Medulla oblongata (tissue), 1 donor: ENCODE results near the gene PPP4R4.
"Not testable (repeated sequence)": the region's sequence is repeated elsewhere in the genome, so short reads cannot be mapped to it uniquely, and the experiment has no call there.

Experiments
- DNase-seq: peaks from one replicate; pipeline ENCODE4 v3.0.0-alpha.2; 2015; ENCODE audit errors: extremely low spot score

PPP4R4 gene

DNA sequence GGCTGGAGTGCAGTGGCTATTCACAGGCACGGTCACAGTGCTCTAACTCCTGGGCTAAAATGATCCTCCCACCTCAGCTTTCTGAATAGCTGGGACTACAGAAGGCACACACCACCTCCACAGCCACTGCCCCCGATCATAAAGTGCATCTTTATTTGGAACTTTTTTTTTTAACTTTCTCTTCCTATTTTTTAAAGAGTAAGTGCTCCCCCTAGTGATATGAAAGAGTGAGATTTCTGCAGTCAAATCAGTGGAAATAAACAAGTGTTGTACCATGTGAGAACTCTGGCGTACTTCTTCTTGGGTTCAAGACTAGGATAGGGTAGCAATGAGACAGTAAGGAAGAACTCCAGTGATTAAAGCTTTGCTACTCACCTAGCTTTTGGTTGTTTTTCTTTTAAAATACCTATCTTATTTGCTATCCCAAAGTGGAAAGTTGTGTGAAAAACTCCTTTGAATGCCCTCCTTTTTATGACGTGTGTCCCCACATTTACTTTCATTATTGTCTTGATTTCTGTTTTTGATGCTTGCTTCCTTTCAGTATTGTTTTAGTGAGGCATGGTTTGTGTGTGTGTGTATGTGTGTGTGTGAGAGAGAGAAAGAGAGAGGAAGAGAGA lies 6.6 kb downstream of the PPP4R4 start:
- DNase-seq = peak; percentile 83

DNA sequence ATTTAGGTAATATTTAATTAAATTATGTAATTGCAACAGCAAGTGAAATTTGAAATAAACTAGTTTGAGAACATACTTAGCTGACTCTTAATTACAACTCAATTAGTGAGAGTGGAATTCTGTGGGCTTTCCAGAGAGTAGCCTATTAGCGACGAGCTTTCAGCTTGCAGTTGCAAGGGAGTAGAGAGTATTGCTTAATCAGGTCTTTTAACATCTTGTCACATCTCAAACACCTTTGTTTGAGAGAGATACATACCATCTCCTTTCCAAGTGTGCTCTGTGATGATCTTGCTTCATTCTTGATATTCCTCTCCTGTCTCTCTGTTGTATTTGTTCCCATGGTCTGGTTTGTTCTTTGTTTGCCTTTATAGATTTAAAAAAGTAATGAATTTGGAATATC lies 7.7 kb downstream of the PPP4R4 start:
- DNase-seq = no peak

DNA sequence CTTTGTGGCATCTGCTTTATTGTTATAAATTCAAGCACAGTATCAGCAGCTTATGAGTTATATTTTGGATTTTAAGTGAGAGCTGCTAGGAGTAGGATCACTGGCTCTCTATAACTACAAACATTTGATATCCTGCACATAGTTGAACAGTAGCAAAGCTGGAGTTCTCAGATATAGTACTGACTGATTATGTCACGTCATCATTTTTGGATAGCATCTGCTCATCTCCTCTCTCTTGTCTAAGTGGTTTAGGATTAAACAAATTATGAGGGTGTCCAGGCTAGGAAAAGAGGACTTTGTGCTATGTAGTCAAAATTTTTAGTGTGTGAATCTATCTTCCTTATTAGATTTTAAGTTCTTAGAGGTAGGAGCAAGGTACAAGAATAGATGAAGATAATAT lies 18.4 kb downstream of the PPP4R4 start:
- no peak for DNase-seq

DNA sequence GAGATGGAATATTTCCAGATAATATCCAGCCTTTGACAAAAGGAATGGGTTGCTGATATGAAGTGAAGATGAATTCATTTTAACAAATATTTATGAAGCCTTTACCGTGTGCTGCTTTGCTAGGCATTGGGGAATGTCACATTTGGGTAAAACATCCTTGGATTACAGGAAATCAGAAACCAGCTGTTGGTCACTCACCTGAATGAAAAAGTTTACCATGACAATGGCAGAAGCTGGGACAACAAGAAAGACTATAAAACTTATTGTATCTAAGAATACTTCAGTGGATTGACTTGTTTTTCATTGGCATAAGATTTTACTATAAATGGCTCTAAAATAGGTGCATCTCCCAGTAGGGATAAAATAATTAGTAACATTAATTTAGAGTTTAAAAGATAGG lies 19.7 kb downstream of the PPP4R4 start:
- no peak for DNase-seq

DNA sequence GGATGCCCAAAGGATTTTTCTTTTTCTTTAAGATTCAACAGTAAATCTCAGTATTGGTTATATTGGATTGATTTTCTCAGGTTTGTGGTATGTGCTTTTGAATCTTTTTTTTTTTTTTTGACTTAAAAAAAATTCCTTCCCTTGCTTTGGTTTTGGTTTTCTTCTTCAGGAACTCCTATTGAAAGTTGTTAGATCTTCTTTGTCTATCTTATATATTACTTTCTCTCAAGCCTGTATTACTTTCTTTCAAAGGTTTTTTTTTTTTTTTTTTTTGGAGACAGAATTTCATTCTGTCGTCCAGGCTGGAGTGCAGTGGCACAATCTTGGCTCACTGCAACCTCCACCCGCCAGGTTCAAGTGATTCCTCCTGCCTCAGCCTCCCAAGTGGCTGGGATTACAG lies 21.9 kb downstream of the PPP4R4 start:
- no peak for DNase-seq

DNA sequence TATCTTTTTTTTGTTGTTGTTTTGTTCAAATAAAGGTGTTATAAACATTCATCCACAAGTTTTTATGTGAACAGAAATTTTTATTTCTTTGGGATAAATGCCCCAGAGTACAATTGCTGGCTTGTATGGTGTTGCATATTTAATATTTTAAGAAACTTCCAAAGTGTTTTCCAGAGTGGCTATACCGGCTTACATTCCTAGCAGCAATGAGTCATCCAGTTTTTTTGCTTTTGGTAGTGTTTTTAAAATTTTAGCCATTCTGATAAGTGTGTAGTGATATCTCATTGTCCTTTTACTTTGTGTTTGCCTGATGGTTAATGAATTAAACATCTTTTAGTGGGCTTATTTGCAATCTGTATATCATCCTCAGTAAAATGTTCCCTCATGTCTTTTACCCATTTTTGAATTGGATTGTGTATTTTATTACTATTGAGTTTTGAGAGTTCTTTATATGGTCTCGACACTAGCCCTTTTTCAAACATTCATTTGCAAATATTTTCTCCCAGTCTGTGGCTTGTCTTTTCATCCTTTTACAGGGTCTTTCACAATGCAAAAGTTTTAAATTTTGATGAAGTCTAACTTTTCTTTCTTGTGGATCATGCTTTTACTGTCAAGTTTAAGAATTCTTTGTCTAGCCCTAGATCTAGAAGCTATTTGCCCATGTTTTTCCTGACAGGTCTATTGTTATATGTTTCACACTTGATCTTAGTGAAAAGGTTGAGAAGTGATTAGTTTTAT lies 29.5 kb downstream of the PPP4R4 start:
- no peak for DNase-seq

DNA sequence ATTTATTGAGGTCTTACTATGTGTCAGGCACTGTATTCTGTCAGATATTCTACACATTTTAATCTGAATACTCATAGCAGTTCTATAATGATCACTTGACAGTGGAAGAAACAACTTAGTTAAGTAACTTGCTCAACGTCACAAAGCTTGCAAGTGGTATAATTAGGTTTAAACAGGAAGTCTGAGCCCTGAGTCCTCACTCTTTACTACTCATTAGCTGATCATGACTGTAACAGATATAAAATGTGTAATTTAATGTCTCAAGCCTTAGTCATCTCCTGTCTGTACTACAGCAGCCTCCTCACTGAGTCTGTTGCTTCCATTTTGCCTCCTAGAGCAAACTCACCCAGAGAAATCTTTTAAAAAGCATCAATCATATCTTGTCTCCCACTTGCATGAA lies 38.9 kb downstream of the PPP4R4 start:
- DNase-seq = no peak

DNA sequence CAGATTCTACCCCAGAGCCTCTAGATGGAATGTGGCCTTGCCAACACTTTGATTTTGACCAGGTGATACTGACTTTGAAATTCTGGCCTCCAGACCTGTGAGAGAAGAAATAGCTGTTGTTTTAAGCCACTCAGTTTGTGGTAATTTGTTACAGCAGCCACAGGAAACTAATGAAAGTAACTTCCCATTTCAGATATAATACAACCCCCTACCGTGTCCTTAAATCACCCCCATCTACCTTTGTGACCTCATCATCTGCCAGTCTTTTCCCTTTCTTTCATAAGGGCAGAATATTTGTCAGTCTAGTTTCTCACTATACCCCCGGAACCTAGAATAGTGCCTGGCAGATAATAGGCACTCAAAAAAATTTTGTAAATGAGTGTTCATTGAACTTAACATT lies 39.6 kb downstream of the PPP4R4 start:
- DNase-seq = no peak

DNA sequence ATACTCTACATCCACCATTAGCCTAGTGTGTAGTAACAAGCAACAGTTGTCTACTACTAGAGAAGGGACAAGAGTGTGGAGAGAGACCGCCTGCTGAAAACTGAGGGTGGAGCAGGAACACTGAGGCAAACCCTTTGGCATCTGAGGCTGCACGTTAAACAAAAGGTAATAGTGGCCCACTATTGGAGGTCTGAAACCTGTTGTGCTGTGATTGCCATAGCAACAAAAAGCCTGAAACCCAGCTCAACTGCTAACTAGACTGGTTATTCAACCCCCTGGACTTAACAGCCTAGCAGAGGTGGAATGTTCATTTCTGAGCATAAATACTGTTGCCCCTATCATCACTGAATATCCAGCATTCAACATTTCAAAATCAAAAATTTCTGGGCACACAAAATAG lies 43.0 kb downstream of the PPP4R4 start:
- no peak for DNase-seq

DNA sequence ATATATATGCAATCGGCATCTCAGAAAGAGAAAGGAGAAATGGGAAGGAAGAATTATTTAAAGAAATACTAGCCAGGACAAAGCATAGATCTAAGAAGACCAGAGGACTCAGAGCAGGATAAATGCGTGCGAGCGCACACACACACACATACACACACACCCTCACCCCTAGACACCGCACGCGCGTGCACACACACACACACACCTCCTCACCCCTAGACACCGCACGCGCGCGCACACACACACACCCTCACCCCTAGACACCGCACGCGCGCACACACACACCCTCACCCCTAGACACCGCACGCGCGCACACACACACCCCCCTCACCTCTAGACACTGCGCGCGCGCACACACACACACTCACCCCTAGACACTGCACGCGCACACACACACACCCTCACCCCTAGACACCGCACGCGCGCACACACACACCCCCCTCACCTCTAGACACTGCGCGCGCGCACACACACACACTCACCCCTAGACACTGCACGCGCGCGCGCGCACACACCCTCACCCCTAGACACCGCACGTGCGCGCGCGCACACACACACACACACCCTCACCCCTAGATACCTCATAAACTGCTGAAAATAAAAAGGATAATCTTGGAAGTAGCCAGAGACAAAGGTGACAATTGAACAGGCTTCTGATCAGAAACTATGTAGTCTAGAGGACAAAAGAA lies 44.2 kb downstream of the PPP4R4 start:
- not testable (repeated sequence) for DNase-seq

DNA sequence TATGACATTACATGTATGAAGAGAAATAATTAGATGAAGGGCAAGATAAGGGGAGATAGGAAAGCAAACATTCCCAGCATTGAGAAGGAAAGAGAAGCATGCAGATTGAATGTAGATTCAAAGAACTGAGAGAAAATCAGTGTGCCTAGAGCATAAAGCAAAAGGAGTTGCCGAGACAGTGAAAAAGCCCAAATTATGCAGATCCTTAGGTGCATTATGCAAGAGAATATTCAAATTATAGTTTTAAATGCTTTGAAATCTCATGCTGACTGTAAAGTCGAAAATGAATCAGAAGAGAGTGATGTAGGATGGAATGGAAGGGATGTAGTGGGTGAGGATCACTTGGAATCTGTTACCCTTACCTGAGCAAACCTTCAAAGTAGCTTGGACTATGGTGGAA lies 49.9 kb downstream of the PPP4R4 start:
- DNase-seq = no peak

DNA sequence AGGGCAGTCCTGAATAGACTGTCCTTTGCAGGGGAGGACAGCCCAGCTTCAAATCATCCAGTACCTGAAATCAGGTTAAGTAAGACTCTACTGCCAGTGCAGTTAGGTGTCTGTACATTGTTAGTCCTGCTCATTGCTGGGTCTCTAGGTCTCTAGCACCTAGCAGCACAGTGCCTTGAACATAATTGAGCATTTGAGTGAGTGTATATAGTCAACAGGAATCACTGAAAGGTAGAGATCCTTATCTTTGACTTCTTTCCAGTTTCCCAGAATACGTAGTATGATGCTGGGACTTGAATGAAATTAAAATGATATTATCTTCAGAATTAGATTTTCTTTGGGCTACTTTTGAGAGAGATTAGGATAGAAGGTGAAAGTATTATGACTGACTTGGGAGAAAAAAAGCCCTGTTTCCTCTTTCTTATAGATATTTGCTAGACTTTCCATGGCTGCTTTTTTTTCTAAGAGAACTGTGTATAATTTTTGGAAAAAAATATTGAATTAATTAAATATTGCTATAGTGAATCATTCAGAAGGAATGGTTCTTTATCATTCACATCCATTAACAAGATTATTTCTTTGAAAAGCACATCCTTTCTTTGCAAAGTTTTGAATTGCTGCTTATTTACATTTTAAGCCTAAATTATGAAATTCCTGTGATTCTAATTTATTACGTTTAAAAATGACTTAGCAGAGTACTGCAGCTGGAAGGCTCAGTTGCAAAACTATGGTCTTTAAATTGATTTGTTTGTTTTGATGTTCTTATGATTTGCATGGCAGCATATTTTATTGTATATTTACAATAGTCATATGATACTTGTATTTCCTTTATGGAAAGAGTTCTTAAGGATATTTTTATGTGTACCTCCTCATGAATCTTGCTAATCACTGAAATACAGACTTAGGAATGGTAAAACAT lies 51.6 kb downstream of the PPP4R4 start:
- no peak for DNase-seq

DNA sequence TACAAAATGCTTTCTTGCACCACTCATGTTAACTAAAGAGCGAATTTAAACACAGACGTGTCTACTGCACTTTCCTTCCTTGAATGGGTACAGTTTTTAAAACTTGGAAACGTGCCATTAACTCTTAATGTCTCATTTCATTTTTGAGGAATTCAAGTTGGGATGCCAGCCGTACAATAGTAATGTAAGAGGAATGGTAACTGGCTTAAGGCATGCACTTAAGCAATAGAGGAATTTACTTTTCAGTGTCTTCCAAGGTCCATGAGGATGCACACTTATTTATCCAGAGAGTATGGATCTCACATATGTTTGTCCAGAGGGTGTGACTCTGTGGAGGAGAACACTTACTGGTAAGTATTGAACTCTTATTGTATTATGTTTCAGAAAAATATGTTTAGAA lies 52.9 kb downstream of the PPP4R4 start:
- no peak for DNase-seq

DNA sequence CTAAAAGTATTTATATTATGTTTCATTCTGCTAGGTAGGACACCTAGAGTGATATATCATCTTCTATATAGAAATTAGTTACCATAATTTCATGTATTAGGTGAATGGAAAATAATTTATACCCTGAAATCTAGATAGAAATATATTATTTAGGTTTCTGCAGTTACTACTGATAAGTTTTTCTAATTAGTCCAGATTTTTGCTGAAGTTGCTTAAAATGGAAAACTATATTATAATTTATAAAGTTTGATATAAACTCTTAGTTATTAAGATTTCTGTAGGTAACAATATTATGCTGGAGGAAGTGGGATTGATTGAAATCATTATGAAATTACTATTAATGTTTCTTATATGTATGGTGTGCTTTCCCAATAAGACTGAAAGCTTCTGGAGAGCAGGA lies 62.9 kb downstream of the PPP4R4 start:
- DNase-seq = no peak

DNA sequence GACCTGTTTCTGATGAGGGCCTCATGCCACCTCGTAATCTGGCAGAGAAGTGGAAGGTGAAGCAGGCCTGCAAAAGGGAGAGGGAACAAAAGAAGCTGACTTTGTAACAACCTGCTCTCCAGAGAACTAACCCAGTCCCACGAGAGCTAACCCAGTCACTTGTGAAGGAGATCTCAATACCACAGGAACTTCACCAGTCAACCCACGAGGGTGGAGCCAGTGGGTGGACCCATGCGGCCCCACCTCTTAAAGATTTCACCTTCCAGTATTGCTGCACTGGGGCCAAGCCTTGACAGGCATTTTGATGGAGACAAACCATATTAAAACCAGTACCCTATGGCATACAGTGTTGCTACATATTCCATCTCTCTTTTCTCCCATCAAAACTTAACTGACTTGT lies 63.9 kb downstream of the PPP4R4 start:
- DNase-seq = no peak

DNA sequence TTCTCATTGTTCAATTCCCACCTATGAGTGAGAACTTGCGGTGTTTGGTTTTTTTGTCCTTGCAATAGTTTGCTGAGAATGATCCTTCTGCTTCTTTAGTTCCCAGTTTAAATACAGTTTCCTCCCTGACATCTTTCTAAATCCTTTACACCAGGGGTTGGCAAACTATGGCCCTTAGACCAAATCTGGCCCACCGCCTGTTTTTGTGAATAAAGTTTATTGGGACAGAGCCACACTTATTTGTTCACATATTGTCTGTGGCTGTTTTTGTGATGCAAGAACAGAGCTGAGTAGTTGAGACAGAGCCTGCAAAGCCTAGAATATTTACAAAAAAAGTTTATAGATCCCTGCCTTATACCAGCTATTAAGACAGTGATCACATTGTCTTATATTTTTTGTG lies 65.3 kb downstream of the PPP4R4 start:
- DNase-seq = peak; percentile 7

DNA sequence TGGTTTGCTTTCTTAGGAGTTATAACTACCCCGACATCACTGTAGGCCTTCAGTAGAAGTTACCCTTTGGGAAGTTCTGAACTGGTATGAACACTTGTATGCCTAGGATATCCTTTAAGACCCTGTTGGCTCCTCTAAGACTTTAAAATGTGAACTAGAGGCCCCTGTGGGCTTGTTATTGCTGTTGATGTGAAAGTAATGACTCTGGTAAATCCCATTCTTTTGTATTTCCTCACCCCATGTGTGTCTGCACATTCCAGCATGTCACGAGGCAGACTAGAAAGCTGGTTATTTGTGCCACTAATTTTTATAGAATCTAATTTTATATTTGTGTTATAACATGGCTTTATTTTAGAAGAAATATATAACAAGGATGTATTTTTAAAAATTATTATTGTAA lies 70.1 kb downstream of the PPP4R4 start:
- no peak for DNase-seq

DNA sequence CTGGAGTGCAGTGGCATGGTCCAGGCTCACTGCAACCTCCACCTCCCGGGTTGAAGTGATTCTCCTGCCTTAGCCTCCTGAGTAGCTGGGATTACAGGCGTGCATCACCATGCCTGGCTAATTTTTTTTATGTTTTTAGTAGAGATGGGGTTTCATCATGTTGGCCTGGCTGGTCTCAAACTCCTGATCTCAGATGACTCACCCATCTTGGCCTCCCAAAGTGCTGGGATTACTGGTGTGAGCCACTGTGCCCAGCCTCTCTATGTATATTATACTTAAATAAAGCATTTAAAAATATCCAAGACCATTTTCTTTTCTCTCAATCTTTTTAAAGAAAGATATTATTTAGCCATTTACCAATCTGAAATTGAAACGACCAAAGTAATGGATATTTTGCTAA lies 90.1 kb downstream of the PPP4R4 start:
- DNase-seq = not testable (repeated sequence)

DNA sequence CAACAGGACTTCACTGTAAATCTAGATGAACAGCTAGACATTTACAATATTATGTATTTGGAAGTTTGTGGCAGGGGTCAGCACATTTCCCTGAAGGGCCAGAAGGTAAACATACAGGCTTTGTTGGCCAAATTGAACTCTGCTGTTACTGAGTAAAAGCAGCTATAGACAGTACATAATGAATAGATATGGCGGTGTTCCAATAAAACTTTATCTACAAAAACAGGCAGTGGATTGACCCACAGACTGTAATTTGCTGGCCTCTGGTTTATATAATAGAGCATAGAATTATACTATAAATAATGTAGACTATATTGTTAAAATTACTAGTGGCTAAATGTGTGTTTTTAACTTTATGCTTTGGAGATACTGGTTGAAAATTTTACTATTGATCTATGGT lies 93.2 kb downstream of the PPP4R4 start:
- no peak for DNase-seq

DNA sequence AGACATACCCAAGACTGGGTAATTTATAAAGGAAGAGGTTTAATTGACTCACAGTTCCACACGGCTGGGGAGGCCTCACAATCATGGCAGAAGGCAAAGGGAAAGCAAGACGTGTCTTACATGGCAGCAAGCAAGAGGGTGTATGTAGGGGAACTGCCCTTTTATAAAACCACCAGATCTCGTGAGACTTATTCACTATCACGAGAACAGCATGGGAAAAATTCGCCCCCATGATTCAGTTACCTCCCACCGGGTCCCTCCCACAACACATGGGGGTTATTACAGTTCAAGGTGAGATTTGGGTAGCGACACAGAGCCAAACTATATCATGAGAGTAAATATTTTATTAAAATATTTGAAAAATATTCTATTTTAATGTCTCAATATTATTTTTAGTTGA lies 94.5 kb downstream of the PPP4R4 start:
- DNase-seq = not testable (repeated sequence)

DNA sequence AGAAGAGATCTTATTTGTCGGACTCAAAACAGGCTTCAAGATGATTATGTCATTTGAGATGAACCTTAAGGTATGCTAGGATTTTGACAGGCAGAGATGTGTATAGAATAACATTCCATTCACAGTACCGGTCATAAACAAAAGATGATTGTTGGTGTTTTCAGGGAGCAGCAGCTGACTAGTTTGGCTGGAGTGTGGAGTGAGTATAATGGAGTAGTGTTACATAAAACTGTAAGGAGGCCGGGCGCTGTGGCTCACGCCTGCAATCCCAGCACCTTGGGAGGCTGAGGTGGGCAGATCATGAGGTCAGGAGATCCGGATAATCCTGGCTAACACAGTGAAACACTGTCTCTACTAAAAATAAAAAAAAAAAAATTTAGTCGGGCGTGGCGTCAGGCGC lies 95.0 kb downstream of the PPP4R4 start:
- DNase-seq = peak; percentile 88

DNA sequence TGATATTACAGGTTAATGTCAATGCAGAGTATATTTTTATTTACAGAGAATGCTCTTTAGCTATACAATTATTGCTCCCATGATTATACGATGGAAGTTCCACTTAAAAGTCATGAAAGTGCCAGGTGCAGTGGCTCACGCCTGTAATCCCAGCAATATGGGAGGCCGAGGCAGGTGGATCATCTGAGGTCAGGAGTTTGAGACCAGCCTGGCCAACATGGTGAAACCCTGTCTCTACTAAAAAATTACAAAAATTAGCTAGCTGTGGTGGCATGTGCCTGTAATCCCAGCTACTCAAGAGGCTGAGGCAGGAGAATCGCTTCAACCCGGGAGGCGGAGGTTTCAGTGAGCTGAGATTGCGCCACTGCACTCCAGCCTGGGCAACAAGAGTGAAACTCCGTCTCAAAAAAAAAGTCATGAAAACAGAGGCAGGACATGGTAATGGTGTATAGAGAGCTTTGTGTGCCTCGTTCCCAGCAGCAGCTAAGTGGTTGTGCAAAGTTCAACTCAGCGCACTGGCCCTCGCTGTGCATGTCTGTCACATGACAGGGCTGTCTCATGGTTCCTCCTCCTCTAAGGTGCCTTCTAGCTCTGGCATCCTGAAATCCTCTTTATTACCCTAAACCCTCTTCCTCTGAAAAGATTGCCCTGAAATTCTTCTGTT lies 102.9 kb downstream of the PPP4R4 start:
- DNase-seq = not testable (repeated sequence)
